H1 (cell line): ENCODE measurements around the gene MAGI2. TPM values are rescaled to one million over a fixed set of nuclear protein-coding genes. Genes with fewer than 3 reads are reported as not detected.

ENCODE experiments used
- CTCF ChIA-PET: fragments of 300-600 bp; sonication (Branson Sonifier 250); formaldehyde crosslinking; loops from one replicate; lab custom pipeline; 2021; ENCODE audit not compliant: partially characterized antibody; lab: Charles Lee
- POLR2A ChIA-PET: fragments of 300-600 bp; sonication (Branson Sonifier 250); formaldehyde crosslinking; loops from one replicate; lab custom pipeline; 2021; ENCODE audit warnings: inconsistent platforms; ENCODE audit not compliant: partially characterized antibody; lab: Charles Lee
- DNase-seq, 2 experiments: peaks; one replicate each; pipeline versions ENCODE4 v3.0.0 to v3.0.0-alpha.2; 2010 to 2022; ENCODE audit warnings: low spot score in 2 of 2, low read depth in 1 of 2, mixed read lengths in 1 of 2
- FAIRE-seq: peaks from 2 replicates; lab custom pipeline; 2011; peaks lifted over from hg19 to GRCh38; lab: Jason Lieb, UNC
- H2AFZ ChIP-seq: 2 replicates; pipeline ENCODE4 v1.8.1; 2012; ENCODE audit warnings: low read length, inconsistent platforms
- H2AK5ac ChIP-seq: 2 replicates; pipeline ENCODE4 v1.6.1; 2013; ENCODE audit warnings: low read depth, low read length
- H2BK120ac ChIP-seq: replicated peaks from 2 replicates; pipeline ENCODE3; 2013; ENCODE audit warnings: low read depth, low read length, inconsistent platforms
- H2BK12ac ChIP-seq: 2 replicates; pipeline ENCODE4 v1.6.1; 2013; ENCODE audit warnings: low read depth, low read length
- H2BK15ac ChIP-seq: 2 replicates; pipeline ENCODE4 v1.6.1; 2013; ENCODE audit warnings: low read length
- H2BK20ac ChIP-seq: 2 replicates; pipeline ENCODE4 v1.6.1; 2013; ENCODE audit warnings: low read length
- H2BK5ac ChIP-seq: 2 replicates; pipeline ENCODE4 v1.6.1; 2013; ENCODE audit warnings: low read depth, low read length
- H3K14ac ChIP-seq: 2 replicates; pipeline ENCODE4 v1.6.1; 2013; ENCODE audit warnings: inconsistent platforms; ENCODE audit not compliant: insufficient read length
- H3K18ac ChIP-seq: 2 replicates; pipeline ENCODE4 v1.6.1; 2013; ENCODE audit warnings: low read length; ENCODE audit errors: extremely low read depth
- H3K23ac ChIP-seq: 2 replicates; pipeline ENCODE4 v1.6.1; 2013; ENCODE audit warnings: inconsistent platforms; ENCODE audit not compliant: insufficient read length
- H3K23me2 ChIP-seq: 2 replicates; pipeline ENCODE4 v1.6.1; 2013; ENCODE audit warnings: low read depth, low read length
- H3K27ac ChIP-seq: 2 replicates; pipeline ENCODE4 v1.6.1; 2011; ENCODE audit warnings: low read depth, low read length, inconsistent platforms
- H3K27me3 ChIP-seq, 4 experiments: replicated peaks in 1 of 4; 1 replicate in 1 of 4; 2 replicates in 3 of 4; pipeline versions ENCODE4 v1.6.1 to v1.8.1; 2011 to 2013; ENCODE audit warnings: low read length in 3 of 4, mild to moderate bottlenecking in 3 of 4, inconsistent platforms in 2 of 4, mixed read lengths in 2 of 4, moderate library complexity in 1 of 4; ENCODE audit not compliant: control insufficient read depth in 3 of 4, insufficient read depth in 3 of 4; ENCODE audit errors: extremely low read depth in 1 of 4
- H3K36me3 ChIP-seq, 4 experiments: 2 replicates each; pipeline versions ENCODE4 v1.6.1 to v1.8.1; 2011 to 2013; ENCODE audit warnings: mild to moderate bottlenecking in 4 of 4, low read length in 3 of 4, moderate library complexity in 2 of 4, control low read depth in 1 of 4, inconsistent platforms in 1 of 4; ENCODE audit not compliant: insufficient read depth in 4 of 4, control insufficient read depth in 2 of 4
- H3K4ac ChIP-seq: replicated peaks from 2 replicates; pipeline ENCODE3; 2013; ENCODE audit warnings: low read length, low read depth, mixed read lengths, inconsistent platforms; ENCODE audit not compliant: insufficient read length
- H3K4me1 ChIP-seq, 4 experiments: replicated peaks in 1 of 4; 1 replicate in 1 of 4; 2 replicates in 3 of 4; pipeline versions ENCODE4 v1.6.1 to v1.8.1; 2011 to 2013; ENCODE audit warnings: low read length in 3 of 4, inconsistent platforms in 2 of 4, mixed read lengths in 1 of 4; ENCODE audit not compliant: insufficient read depth in 4 of 4, control insufficient read depth in 3 of 4
- H3K4me2 ChIP-seq, 2 experiments: 2 replicates each; pipeline versions ENCODE4 v1.6.1 to v1.8.1; 2011 to 2013; ENCODE audit warnings: low read depth in 2 of 2, low read length in 2 of 2, control low read depth in 1 of 2, inconsistent platforms in 1 of 2, mild to moderate bottlenecking in 1 of 2; ENCODE audit not compliant: insufficient read depth in 1 of 2
- H3K4me3 ChIP-seq, 4 experiments: fragments of 200-600, 300-600 bp in 1 of 4; sonication (generic), shearing (Covaris generic), sonication (Bioruptor Twin) in 1 of 4; 2 replicates each; pipeline versions ENCODE4 v1.5.1 to v1.8.1; 2011 to 2016; ENCODE audit warnings: low read length in 4 of 4, low read depth in 3 of 4, control low read depth in 2 of 4, inconsistent platforms in 2 of 4, mild to moderate bottlenecking in 2 of 4, mixed read lengths in 1 of 4, moderate library complexity in 1 of 4; ENCODE audit not compliant: insufficient read depth in 2 of 4; ENCODE audit errors: extremely low read depth in 1 of 4
- H3K56ac ChIP-seq: replicated peaks from 2 replicates; pipeline ENCODE3; 2013; ENCODE audit warnings: low read depth, mild to moderate bottlenecking, mixed read lengths, low read length, inconsistent platforms; ENCODE audit not compliant: insufficient read length
- H3K79me1 ChIP-seq: 2 replicates; pipeline ENCODE4 v1.6.1; 2013; ENCODE audit warnings: low read depth, low read length, control low read depth
- H3K79me2 ChIP-seq, 2 experiments: 2 replicates each; pipeline versions ENCODE4 v1.6.1 to v1.8.1; 2012 to 2013; ENCODE audit warnings: low read length in 2 of 2, mild to moderate bottlenecking in 2 of 2, inconsistent platforms in 1 of 2; ENCODE audit not compliant: insufficient read depth in 2 of 2, control insufficient read depth in 1 of 2
- H3K9ac ChIP-seq, 4 experiments: replicated peaks in 1 of 4; 1 replicate in 1 of 4; 2 replicates in 3 of 4; pipeline versions ENCODE4 v1.6.1 to v1.8.1; 2011 to 2013; ENCODE audit warnings: low read depth in 3 of 4, low read length in 3 of 4, control low read depth in 2 of 4, mild to moderate bottlenecking in 2 of 4, moderate library complexity in 2 of 4, inconsistent platforms in 1 of 4; ENCODE audit errors: extremely low read depth in 1 of 4
- H3K9me3 ChIP-seq, 2 experiments: 2 replicates each; pipeline versions ENCODE4 v1.6.1 to v1.8.1; 2012 to 2013; ENCODE audit warnings: mild to moderate bottlenecking in 2 of 2, moderate library complexity in 2 of 2, control low read depth in 1 of 2, inconsistent platforms in 1 of 2, low read depth in 1 of 2, low read length in 1 of 2, mixed read lengths in 1 of 2; ENCODE audit not compliant: insufficient read depth in 2 of 2
- H4K20me1 ChIP-seq, 2 experiments: replicated peaks in 1 of 2; 2 replicates each; pipeline versions ENCODE3 to v1.8.1; 2011 to 2013; ENCODE audit warnings: inconsistent platforms in 2 of 2, low read length in 2 of 2, mild to moderate bottlenecking in 1 of 2; ENCODE audit not compliant: insufficient read depth in 2 of 2, control insufficient read depth in 1 of 2
- H4K5ac ChIP-seq: 2 replicates; pipeline ENCODE4 v1.6.1; 2013; ENCODE audit warnings: low read length, low read depth, mixed read lengths, inconsistent platforms; ENCODE audit not compliant: insufficient read length
- H4K8ac ChIP-seq: 2 replicates; pipeline ENCODE4 v1.8.0; 2013; ENCODE audit warnings: mild to moderate bottlenecking, moderate library complexity, low read length, inconsistent platforms; ENCODE audit not compliant: insufficient read depth; ENCODE audit errors: extremely low read depth
- H4K91ac ChIP-seq: replicated peaks from 2 replicates; pipeline ENCODE3; 2013; ENCODE audit warnings: low read length, mixed read lengths, inconsistent platforms; ENCODE audit not compliant: insufficient read length
- ATF3 ChIP-seq: IDR thresholded peaks from 2 replicates; pipeline ENCODE4 v1.6.1; 2011; ENCODE audit warnings: low read depth, mild to moderate bottlenecking, low read length; ENCODE audit not compliant: insufficient read depth
- BRCA1 ChIP-seq: IDR thresholded peaks from 2 replicates; pipeline ENCODE4 v1.6.1; 2012; ENCODE audit warnings: low read depth, low read length, improper control_type of control experiment
- CREB1 ChIP-seq: IDR thresholded peaks from 2 replicates; pipeline ENCODE4 v1.6.1; 2012; ENCODE audit warnings: inconsistent platforms
- FOSL1 ChIP-seq: IDR thresholded peaks from 2 replicates; pipeline ENCODE4 v1.6.1; 2011; ENCODE audit warnings: mild to moderate bottlenecking, low read depth, low read length, moderate library complexity; ENCODE audit not compliant: insufficient read depth
- JUND ChIP-seq: IDR thresholded peaks from 2 replicates; pipeline ENCODE4 v1.6.1; 2011; ENCODE audit warnings: mild to moderate bottlenecking, improper control_type of control experiment, low read length
- KDM4A ChIP-seq: IDR thresholded peaks from one replicate; pipeline ENCODE4 v1.7.1; 2012; ENCODE audit warnings: low read depth, mild to moderate bottlenecking, moderate library complexity, low read length, inconsistent platforms; ENCODE audit not compliant: severe bottlenecking
- NANOG ChIP-seq: IDR thresholded peaks from 2 replicates; pipeline ENCODE4 v1.6.1; 2011; ENCODE audit warnings: low read length, low read depth, mild to moderate bottlenecking, inconsistent platforms; ENCODE audit not compliant: insufficient read depth, poor library complexity, severe bottlenecking
- POU5F1 ChIP-seq: IDR thresholded peaks from 2 replicates; pipeline ENCODE4 v1.6.1; 2011; ENCODE audit warnings: low read depth, mild to moderate bottlenecking, low read length, moderate library complexity
- SP4 ChIP-seq: IDR thresholded peaks from 2 replicates; pipeline ENCODE4 v1.6.1; 2012; ENCODE audit warnings: low read length, inconsistent platforms
- SRF ChIP-seq: IDR thresholded peaks from 2 replicates; pipeline ENCODE4 v1.6.1; 2011; ENCODE audit warnings: mild to moderate bottlenecking, low read depth, low read length, moderate library complexity
- WGBS, 2 experiments: shearing (Covaris generic) in 1 of 2; methylation state at CpG; one replicate each; pipeline versions ENCODE4 v1.1.6 to v1.1.7; 2013 to 2015; ENCODE audit warnings: low lambda C conversion rate in 2 of 2, mixed read lengths in 2 of 2, inconsistent platforms in 1 of 2, low coverage in 1 of 2, missing lambda C conversion rate in 1 of 2; ENCODE audit not compliant: insufficient replicate concordance in 2 of 2, insufficient coverage in 1 of 2, insufficient read length in 1 of 2; ENCODE audit errors: extremely low coverage in 1 of 2, missing lambda C conversion rate in 1 of 2; 5-methylcytosine and 5-hydroxymethylcytosine counted together
- polyA plus RNA-seq, 7 experiments: library from polyadenylated mRNA; depleted of rRNA in 3 of 7; stranded (reverse) in 5 of 7; unstranded in 2 of 7; fragments of >200 nt in 5 of 7; fragments of 200-250 nt in 2 of 7; gene quantifications; 1 replicate in 5 of 7; 2 replicates in 1 of 7; 4 replicates in 1 of 7; pipeline versions ENCODE4 v1.2.1 to v1.2.3, GENCODE V29; 2011 to 2013; ENCODE audit warnings: missing spikeins in 2 of 7, mixed read lengths in 2 of 7
- total RNA-seq: library from RNA; stranded (reverse); fragmentation: NEBNext Ultra II Directional; extraction: Animal tissue kit (Norgen Biotek cat#: 25700); gene quantifications from 2 replicates; pipeline ENCODE4 v1.2.1, GENCODE V29; 2021
- TF ChIP-seq, protein P1 (sequence below), 3 experiments: IDR thresholded peaks; 1 replicate in 2 of 3; 2 replicates in 1 of 3; pipeline versions ENCODE4 v1.5.1 to v1.6.1; 2011; ENCODE audit warnings: low read length in 3 of 3, mild to moderate bottlenecking in 3 of 3, inconsistent platforms in 2 of 3, low read depth in 1 of 3, moderate library complexity in 1 of 3; ENCODE audit not compliant: insufficient read depth in 1 of 3; ENCODE audit errors: control extremely low read depth in 1 of 3

MAGI2 gene
- total and polyA plus RNA-seq, 2 of the 8 experiments (the other 6 are each of a cell fraction or from before 2014, with no cell fraction given), result 6.0 to 27.3 TPM

DNA sequence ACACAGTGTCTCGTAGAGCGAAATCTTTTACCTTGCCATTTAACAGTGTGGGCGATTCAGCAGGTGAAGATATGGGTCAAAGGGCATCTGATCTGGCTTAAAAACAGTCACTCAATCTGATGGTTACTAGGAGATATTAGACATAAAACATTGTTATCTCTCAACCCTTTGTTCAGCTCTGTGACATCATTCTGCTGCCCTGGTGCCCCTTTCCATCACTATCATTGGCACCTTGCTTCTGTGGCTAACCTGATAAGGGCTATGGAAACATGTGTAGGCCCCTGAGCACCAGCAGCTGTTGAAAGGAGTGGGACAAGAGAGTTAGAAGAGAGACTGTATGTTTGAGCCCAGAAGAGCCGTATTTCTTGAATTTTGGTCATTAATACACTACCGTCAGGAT is 1004.6 kb downstream of the MAGI2 start:
- Histone ChIP-seq H3K36me3 (no peaks in the 10 kb centered on the region), H3K4me1 (no peaks in the 10 kb centered on the region), H3K9ac (no peak overlapping the region), H3K27ac (no peak overlapping the region), H4K20me1 (no peaks in the 10 kb centered on the region), H2AK5ac (no peak overlapping the region), H3K4ac (no peak overlapping the region), H2BK120ac (no peak overlapping the region), H3K4me3 (no peak overlapping the region), H3K18ac (no peak overlapping the region), H2BK15ac (no peak overlapping the region), H3K27me3 (peaks cover 0 to 2% (median 0%) of the 10 kb centered on the region in 4 experiments; a peak in 1 of 7 replicates), H3K23me2 (no peaks in the 10 kb centered on the region), H3K4me2 (no peak overlapping the region), H3K79me2 (no peaks in the 10 kb centered on the region), H3K14ac (no peak overlapping the region), H2AFZ (no peak overlapping the region), H4K8ac (no peak overlapping the region), H3K56ac (no peak overlapping the region), H2BK20ac (no peak overlapping the region), H2BK12ac (no peak overlapping the region), H2BK5ac (no peak overlapping the region), H3K79me1 (no peaks in the 10 kb centered on the region), H4K5ac (no peak overlapping the region), H4K91ac (no peak overlapping the region), H3K9me3 (no peaks in the 10 kb centered on the region), H3K23ac (no peak overlapping the region)
- POLR2A ChIA-PET, result no interaction called here
- CTCF ChIA-PET, result interaction anchor here (1.1 to 1.3 kb wide), 2 partner anchors 14 to 250 kb away, joined by 3 read pairs; no protein-coding TSS in a partner anchor
- FAIRE-seq (no peak), DNase-seq (no peak)
- 96% methylated on average over 5 of the region's 5 CpGs; no CpG with 5 or more reads in 1 of the 2 experiments for WGBS, 2 experiments
- TF ChIP-seq POU5F1, result no peak
- TF ChIP-seq CREB1, result no peak
- TF ChIP-seq SP4, result no peak
- TF ChIP-seq BRCA1, result no peak
- TF ChIP-seq NANOG, result no peak
- TF ChIP-seq SRF, result no peak
- no peak for TF ChIP-seq KDM4A
- no peak for TF ChIP-seq ATF3
- no peak for TF ChIP-seq JUND
- TF ChIP-seq, protein P1, sequence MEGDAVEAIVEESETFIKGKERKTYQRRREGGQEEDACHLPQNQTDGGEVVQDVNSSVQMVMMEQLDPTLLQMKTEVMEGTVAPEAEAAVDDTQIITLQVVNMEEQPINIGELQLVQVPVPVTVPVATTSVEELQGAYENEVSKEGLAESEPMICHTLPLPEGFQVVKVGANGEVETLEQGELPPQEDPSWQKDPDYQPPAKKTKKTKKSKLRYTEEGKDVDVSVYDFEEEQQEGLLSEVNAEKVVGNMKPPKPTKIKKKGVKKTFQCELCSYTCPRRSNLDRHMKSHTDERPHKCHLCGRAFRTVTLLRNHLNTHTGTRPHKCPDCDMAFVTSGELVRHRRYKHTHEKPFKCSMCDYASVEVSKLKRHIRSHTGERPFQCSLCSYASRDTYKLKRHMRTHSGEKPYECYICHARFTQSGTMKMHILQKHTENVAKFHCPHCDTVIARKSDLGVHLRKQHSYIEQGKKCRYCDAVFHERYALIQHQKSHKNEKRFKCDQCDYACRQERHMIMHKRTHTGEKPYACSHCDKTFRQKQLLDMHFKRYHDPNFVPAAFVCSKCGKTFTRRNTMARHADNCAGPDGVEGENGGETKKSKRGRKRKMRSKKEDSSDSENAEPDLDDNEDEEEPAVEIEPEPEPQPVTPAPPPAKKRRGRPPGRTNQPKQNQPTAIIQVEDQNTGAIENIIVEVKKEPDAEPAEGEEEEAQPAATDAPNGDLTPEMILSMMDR (IDR thresholded peaks at IDR 0.05; ENCODE audit: control extremely low read depth in 1 of 3, insufficient read depth in 1 of 3, low read depth in 1 of 3, low read length in 3 of 3), result no peak
- no peak for TF ChIP-seq FOSL1
